ENCODE measurements around the gene CD84.

DNA sequence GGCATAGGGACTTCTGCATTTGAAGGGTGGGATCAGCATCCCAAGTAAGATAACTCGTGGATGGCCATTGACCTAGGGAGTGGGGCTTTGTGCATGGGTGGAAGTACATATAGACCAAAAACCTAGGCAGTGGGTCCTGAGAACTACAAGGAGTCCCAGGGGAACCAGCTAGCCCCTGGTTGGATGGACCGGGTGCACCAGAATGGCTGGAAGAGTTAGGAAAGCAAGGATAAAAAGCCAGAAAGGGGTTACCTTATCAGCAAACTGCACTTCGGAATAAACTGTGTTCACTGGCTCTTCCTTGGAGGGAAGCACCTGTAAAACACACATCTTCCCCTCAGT is 29.7 kb downstream of the CD84 start:
- TF ChIP-seq, protein P1, sequence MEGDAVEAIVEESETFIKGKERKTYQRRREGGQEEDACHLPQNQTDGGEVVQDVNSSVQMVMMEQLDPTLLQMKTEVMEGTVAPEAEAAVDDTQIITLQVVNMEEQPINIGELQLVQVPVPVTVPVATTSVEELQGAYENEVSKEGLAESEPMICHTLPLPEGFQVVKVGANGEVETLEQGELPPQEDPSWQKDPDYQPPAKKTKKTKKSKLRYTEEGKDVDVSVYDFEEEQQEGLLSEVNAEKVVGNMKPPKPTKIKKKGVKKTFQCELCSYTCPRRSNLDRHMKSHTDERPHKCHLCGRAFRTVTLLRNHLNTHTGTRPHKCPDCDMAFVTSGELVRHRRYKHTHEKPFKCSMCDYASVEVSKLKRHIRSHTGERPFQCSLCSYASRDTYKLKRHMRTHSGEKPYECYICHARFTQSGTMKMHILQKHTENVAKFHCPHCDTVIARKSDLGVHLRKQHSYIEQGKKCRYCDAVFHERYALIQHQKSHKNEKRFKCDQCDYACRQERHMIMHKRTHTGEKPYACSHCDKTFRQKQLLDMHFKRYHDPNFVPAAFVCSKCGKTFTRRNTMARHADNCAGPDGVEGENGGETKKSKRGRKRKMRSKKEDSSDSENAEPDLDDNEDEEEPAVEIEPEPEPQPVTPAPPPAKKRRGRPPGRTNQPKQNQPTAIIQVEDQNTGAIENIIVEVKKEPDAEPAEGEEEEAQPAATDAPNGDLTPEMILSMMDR (IDR thresholded peaks at IDR 0.05), result no peak
- no peak for TF ChIP-seq POLR2A (IDR thresholded peaks at IDR 0.05)
